DMS114 treated with DMSO at 0.1 percent for 48 hours (cell line): ENCODE results near the gene STK33.
A peak's percentile ranks its signal among the peaks of the same experiment; 100 is the strongest.

Experiments used
- DNase-seq: peaks from one replicate; lab custom pipeline; 2025; ENCODE audit not compliant: unreplicated experiment; lab: John Stamatoyannopoulos, UW

The STK33 gene

GRCh38 chr11:8604078-8604723, 10.2 kb upstream of the STK33 start:
- no peak for DNase-seq

GRCh38 chr11:8603696-8604077, 9.7 kb upstream of the STK33 start:
- DNase-seq: no peak

- DNase-seq: no peak
Observed at GRCh38 chr11:8601376-8602133, 7.5 kb upstream of the STK33 start.

GRCh38 chr11:8598506-8598905, 4.5 kb upstream of the STK33 start:
- no peak for DNase-seq

- no peak for DNase-seq
Observed at GRCh38 chr11:8597182-8597581, 3.2 kb upstream of the STK33 start.

GRCh38 chr11:8596504-8597046, 2.5 kb upstream of the STK33 start:
- no peak for DNase-seq

GRCh38 chr11:8593455-8593854, 573 bp downstream of the STK33 start:
- no peak for DNase-seq

- no peak for DNase-seq
Observed at GRCh38 chr11:8587915-8588314, 6.1 kb downstream of the STK33 start.

GRCh38 chr11:8586805-8587204, 7.2 kb downstream of the STK33 start:
- no peak for DNase-seq

- DNase-seq: no peak
Observed at GRCh38 chr11:8586184-8586583, 7.8 kb downstream of the STK33 start.

GRCh38 chr11:8584511-8584910, 9.5 kb downstream of the STK33 start:
- DNase-seq: no peak

- no peak for DNase-seq
Observed at GRCh38 chr11:8584082-8584481, 9.9 kb downstream of the STK33 start.

GRCh38 chr11:8581300-8581699, 12.7 kb downstream of the STK33 start:
- no peak for DNase-seq

- DNase-seq: no peak
Observed at GRCh38 chr11:8577791-8578581, 16.0 kb downstream of the STK33 start.

- DNase-seq: no peak
Observed at GRCh38 chr11:8574798-8575197, 19.2 kb downstream of the STK33 start.

- DNase-seq: no peak
Observed at GRCh38 chr11:8573777-8574176, 20.3 kb downstream of the STK33 start.

- no peak for DNase-seq
Observed at GRCh38 chr11:8567602-8568198, 26.3 kb downstream of the STK33 start.

GRCh38 chr11:8566613-8567210, 27.3 kb downstream of the STK33 start:
- peak; percentile 53 for DNase-seq

GRCh38 chr11:8564526-8564925, 29.5 kb downstream of the STK33 start:
- DNase-seq: no peak

GRCh38 chr11:8561461-8561860, 32.6 kb downstream of the STK33 start:
- DNase-seq: no peak

- DNase-seq: no peak
Observed at GRCh38 chr11:8558436-8558835, 35.6 kb downstream of the STK33 start.
